Osteoblast (primary cell): ENCODE results near the gene TBX4. TPM values are rescaled to one million over a fixed set of nuclear protein-coding genes. Genes with fewer than 3 reads are reported as not detected.

Experiments
- DNase-seq: peaks from one replicate; pipeline ENCODE4 v3.0.0; 2011; ENCODE audit warnings: low spot score, mixed read lengths; ENCODE audit not compliant: insufficient read length; ENCODE audit errors: missing footprints
- H2AFZ ChIP-seq: 2 replicates; pipeline ENCODE4 v1.6.0; 2011; ENCODE audit warnings: mild to moderate bottlenecking, low read length
- H3K27ac ChIP-seq: 2 replicates; pipeline ENCODE4 v1.5.1; 2011; ENCODE audit warnings: mild to moderate bottlenecking, low read depth, low read length, moderate library complexity
- H3K27me3 ChIP-seq: 2 replicates; pipeline ENCODE4 v1.6.0; 2012; ENCODE audit warnings: mild to moderate bottlenecking, control low read depth, inconsistent platforms, low read length, moderate library complexity; ENCODE audit not compliant: insufficient read depth
- H3K36me3 ChIP-seq: 2 replicates; pipeline ENCODE4 v1.5.1; 2011; ENCODE audit warnings: mild to moderate bottlenecking, low read length, control low read depth, moderate library complexity; ENCODE audit not compliant: insufficient read depth
- H3K4me1 ChIP-seq: 2 replicates; pipeline ENCODE4 v1.5.1; 2011; ENCODE audit warnings: mild to moderate bottlenecking, low read length, control low read depth, moderate library complexity; ENCODE audit not compliant: insufficient read depth
- H3K4me2 ChIP-seq: 2 replicates; pipeline ENCODE4 v1.6.0; 2011; ENCODE audit warnings: mild to moderate bottlenecking, low read length; ENCODE audit not compliant: insufficient read depth
- H3K4me3 ChIP-seq: fragments of 200-600 bp; sonication (generic); 3 replicates; pipeline ENCODE4 v1.5.1; 2012; ENCODE audit warnings: mild to moderate bottlenecking, low read length, inconsistent platforms; ENCODE audit not compliant: insufficient read depth
- H3K79me2 ChIP-seq: 2 replicates; pipeline ENCODE4 v1.6.0; 2012; ENCODE audit warnings: mild to moderate bottlenecking, low read length, control low read depth, inconsistent platforms; ENCODE audit not compliant: insufficient read depth
- H3K9me3 ChIP-seq: 2 replicates; pipeline ENCODE4 v1.5.1; 2011; ENCODE audit warnings: low read depth, low read length, control low read depth
- H4K20me1 ChIP-seq: 2 replicates; pipeline ENCODE4 v1.6.0; 2012; ENCODE audit warnings: mild to moderate bottlenecking, low read length, control low read depth; ENCODE audit not compliant: insufficient read depth
- CTCF ChIP-seq: IDR thresholded peaks from 2 replicates; pipeline ENCODE4 v1.5.1; 2011; ENCODE audit warnings: mild to moderate bottlenecking, low read depth, low read length, moderate library complexity; ENCODE audit errors: extremely low read depth
- total RNA-seq: library from RNA; depleted of rRNA; stranded (reverse); fragments of >200 nt; gene quantifications from 2 replicates; pipeline ENCODE4 v1.2.3, GENCODE V29; 2012

TBX4 gene
- total RNA-seq, 1 donor, result not detected

GRCh38 chr17:61517265-61517664 is 65.0 kb downstream of the TBX4 start:
- Histone ChIP-seq H3K27ac (no peak overlapping the region), H3K79me2 (no peaks in the 10 kb centered on the region), H4K20me1 (no peaks in the 10 kb centered on the region), H3K27me3 (peaks cover 13% of the 10 kb centered on the region), H3K4me1 (no peaks in the 10 kb centered on the region), H3K36me3 (no peaks in the 10 kb centered on the region), H3K4me3 (no peak overlapping the region), H3K4me2 (no peak overlapping the region), H3K9me3 (no peaks in the 10 kb centered on the region), H2AFZ (no peak overlapping the region)
- no peak for TF ChIP-seq CTCF
- no peak for DNase-seq

- Histone ChIP-seq H3K79me2 (no peaks in the 10 kb centered on the region), H3K4me1 (no peaks in the 10 kb centered on the region), H3K4me3 (no peak overlapping the region), H3K27ac (no peak overlapping the region), H2AFZ (no peak overlapping the region), H3K4me2 (no peak overlapping the region), H3K36me3 (no peaks in the 10 kb centered on the region), H4K20me1 (no peaks in the 10 kb centered on the region), H3K9me3 (no peaks in the 10 kb centered on the region), H3K27me3 (peaks cover 17% of the 10 kb centered on the region)
- peak; percentile 73 for DNase-seq
- no peak for TF ChIP-seq CTCF
Observed at GRCh38 chr17:61517843-61518606, 65.8 kb downstream of the TBX4 start.

- no peaks in the 10 kb centered on the region for H3K36me3 ChIP-seq
- H3K9me3 ChIP-seq, result no peaks in the 10 kb centered on the region
- H3K4me3 ChIP-seq, result no peak overlapping the region
- H3K4me1 ChIP-seq, result no peaks in the 10 kb centered on the region
- no peak overlapping the region for H2AFZ ChIP-seq
- no peaks in the 10 kb centered on the region for H3K79me2 ChIP-seq
- TF ChIP-seq CTCF, result no peak
- no peaks in the 10 kb centered on the region for H4K20me1 ChIP-seq
- peaks cover 20% of the 10 kb centered on the region for H3K27me3 ChIP-seq
- DNase-seq, result no peak
- H3K4me2 ChIP-seq, result no peak overlapping the region
- no peak overlapping the region for H3K27ac ChIP-seq
Observed at GRCh38 chr17:61519139-61519538, 66.9 kb downstream of the TBX4 start.

- DNase-seq, result no peak
- H3K79me2 ChIP-seq, result no peaks in the 10 kb centered on the region
- no peak overlapping the region for H3K4me3 ChIP-seq
- H3K4me1 ChIP-seq, result no peaks in the 10 kb centered on the region
- H2AFZ ChIP-seq, result no peak overlapping the region
- no peak overlapping the region for H3K4me2 ChIP-seq
- TF ChIP-seq CTCF, result no peak
- no peaks in the 10 kb centered on the region for H4K20me1 ChIP-seq
- peaks cover 24% of the 10 kb centered on the region for H3K27me3 ChIP-seq
- no peak overlapping the region for H3K27ac ChIP-seq
- no peaks in the 10 kb centered on the region for H3K36me3 ChIP-seq
- no peaks in the 10 kb centered on the region for H3K9me3 ChIP-seq
Observed at GRCh38 chr17:61519754-61520440, 67.7 kb downstream of the TBX4 start.
